Hindlimb muscle (tissue), 1 donor: Measurements from ENCODE around the gene MAP3K14. TPM values are rescaled to one million over a fixed set of nuclear protein-coding genes. Genes with fewer than 3 reads are reported as not detected.
A peak's percentile ranks its signal among the peaks of the same experiment; 100 is the strongest.

ENCODE experiments used
- DNase-seq: peaks from one replicate; pipeline ENCODE4 v3.0.0-alpha.2; 2013
- polyA plus RNA-seq: library from polyadenylated mRNA; unstranded; fragments of 120-200 nt; gene quantifications from one replicate; pipeline ENCODE4 v1.2.1, GENCODE V29; 2013; ENCODE audit not compliant: insufficient read length

Gene MAP3K14
- polyA plus RNA-seq, 1 donor: 11.5 TPM

GRCh38 chr17:45221081-45222013, 95.5 kb downstream of the MAP3K14 start, which contains the start of gene FMNL1:
FMNL1 (plus strand) TSS chr17:45221885; CDS start chr17:45222125, 240 bp downstream.
- no peak for DNase-seq

DNA sequence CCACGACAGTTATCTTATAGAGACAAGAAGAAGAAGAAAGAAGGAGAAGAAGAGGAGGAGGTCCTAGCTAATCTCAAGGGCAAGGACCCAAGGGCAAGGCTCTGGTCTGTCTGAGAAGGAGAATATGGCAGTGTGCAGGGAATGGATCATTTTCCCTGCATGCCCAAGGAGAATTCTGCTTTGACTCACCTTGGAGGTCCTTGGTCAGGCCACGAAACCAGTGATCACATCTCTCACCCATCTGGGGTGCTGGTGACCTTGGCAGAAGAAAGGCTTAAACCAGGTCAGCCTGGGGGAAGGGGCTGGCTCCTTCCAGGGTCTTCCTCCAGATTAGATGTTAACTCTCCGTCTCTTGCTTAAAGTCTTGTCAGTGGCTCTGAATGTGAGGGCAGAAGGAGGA, 96.7 kb downstream of the MAP3K14 start:
- no peak for DNase-seq

GRCh38 chr17:45218895-45219661, 97.7 kb downstream of the MAP3K14 start:
- DNase-seq: peak; percentile 87

Other genes starting within 250 kb of the MAP3K14 start
- gene PLCD3, start 184.5 kb downstream of the MAP3K14 start, polyA plus RNA-seq: 55.8 TPM
- 5.7 TPM for gene ACBD4, start 181.3 kb downstream of the MAP3K14 start, polyA plus RNA-seq
- gene HEXIM1, start 168.5 kb downstream of the MAP3K14 start, polyA plus RNA-seq: 22.7 TPM
- 9.1 TPM for gene HEXIM2, start 155.1 kb downstream of the MAP3K14 start, polyA plus RNA-seq
- gene FMNL1, start 95.1 kb downstream of the MAP3K14 start, polyA plus RNA-seq: 10.0 TPM
- not detected for gene SPATA32, start 54.9 kb downstream of the MAP3K14 start, polyA plus RNA-seq
- gene ARHGAP27, start 115.8 kb upstream of the MAP3K14 start, polyA plus RNA-seq: 12.5 TPM
- 13.3 TPM for gene PLEKHM1, start 173.7 kb upstream of the MAP3K14 start, polyA plus RNA-seq